OCI-LY1 (cell line): Measurements from ENCODE around the gene EBF4.

Experiments
- H2AFZ ChIP-seq: fragments of 200-600 bp; sonication (generic), shearing (Covaris generic); 2 replicates; pipeline ENCODE4 v1.6.0; 2014; ENCODE audit warnings: antibody characterized with exemption, mild to moderate bottlenecking, low read length
- H3F3A ChIP-seq: fragments of 200-600 bp; sonication (generic), shearing (Covaris generic); 2 replicates; pipeline ENCODE4 v1.6.0; 2014; ENCODE audit warnings: mild to moderate bottlenecking, antibody characterized with exemption, low read length, moderate library complexity; ENCODE audit not compliant: insufficient read depth
- H3K27ac ChIP-seq: fragments of 200-600 bp; sonication (generic); 2 replicates; pipeline ENCODE4 v1.5.1; 2014; ENCODE audit warnings: low read length, mixed run types, mild to moderate bottlenecking, low read depth; ENCODE audit not compliant: poor library complexity, severe bottlenecking
- H3K27me3 ChIP-seq: fragments of 200-600 bp; sonication (generic); 2 replicates; pipeline ENCODE4 v1.6.0; 2014; ENCODE audit warnings: antibody characterized with exemption, mild to moderate bottlenecking, low read length, moderate library complexity; ENCODE audit not compliant: insufficient read depth
- H3K36me3 ChIP-seq: fragments of 200-600 bp; sonication (generic); 2 replicates; pipeline ENCODE4 v1.6.1; 2014; ENCODE audit warnings: mild to moderate bottlenecking, antibody characterized with exemption, low read length, moderate library complexity, mixed read lengths; ENCODE audit not compliant: insufficient read depth
- H3K4me1 ChIP-seq: fragments of 200-600 bp; sonication (generic); 2 replicates; pipeline ENCODE4 v1.5.1; 2014; ENCODE audit warnings: mild to moderate bottlenecking, low read length, moderate library complexity; ENCODE audit not compliant: insufficient read depth, severe bottlenecking
- H3K4me2 ChIP-seq: fragments of 200-600 bp; sonication (generic), shearing (Covaris generic); 2 replicates; pipeline ENCODE4 v1.6.1; 2014; ENCODE audit warnings: low read length
- H3K4me3 ChIP-seq: fragments of 200-600 bp; sonication (generic); 2 replicates; pipeline ENCODE4 v1.5.1; 2014; ENCODE audit warnings: low read length, low read depth, mild to moderate bottlenecking, mixed read lengths; ENCODE audit not compliant: poor library complexity, severe bottlenecking
- H3K79me2 ChIP-seq: fragments of 200-600 bp; shearing (Covaris generic); 2 replicates; pipeline ENCODE4 v1.6.1; 2016; ENCODE audit warnings: mixed run types, low read length, mixed read lengths; ENCODE audit not compliant: insufficient read depth
- H3K9ac ChIP-seq: fragments of 200-600 bp; sonication (generic), shearing (Covaris generic); 2 replicates; pipeline ENCODE4 v1.6.1; 2014; ENCODE audit warnings: mild to moderate bottlenecking, low read length, mixed read lengths
- H3K9me2 ChIP-seq: fragments of 200-600 bp; sonication (generic), shearing (Covaris generic); 2 replicates; pipeline ENCODE4 v1.6.1; 2014; ENCODE audit warnings: low read depth, mild to moderate bottlenecking, low read length, mixed read lengths
- H3K9me3 ChIP-seq: fragments of 200-600 bp; shearing (Covaris generic); 2 replicates; pipeline ENCODE4 v1.6.1; 2014; ENCODE audit warnings: low read length, mixed read lengths
- H4K20me1 ChIP-seq: fragments of 200-600 bp; sonication (generic), shearing (Covaris generic); 2 replicates; pipeline ENCODE4 v1.6.0; 2016; ENCODE audit warnings: mild to moderate bottlenecking, low read length; ENCODE audit not compliant: insufficient read depth
- EZH2 ChIP-seq: fragments of 200-600 bp; sonication (generic), shearing (Covaris generic); IDR thresholded peaks from 2 replicates; pipeline ENCODE4 v1.8.0; 2017; ENCODE audit warnings: borderline replicate concordance, mixed run types, mild to moderate bottlenecking, antibody characterized with exemption, low read length, moderate library complexity, mixed read lengths
- TF ChIP-seq, protein P1 (sequence below): fragments of 200-600 bp; sonication (generic), shearing (Covaris generic); IDR thresholded peaks from 2 replicates; pipeline ENCODE4 v1.5.1; 2017; ENCODE audit warnings: mild to moderate bottlenecking, antibody characterized with exemption, low read length, moderate library complexity, mixed read lengths

EBF4 gene

DNA sequence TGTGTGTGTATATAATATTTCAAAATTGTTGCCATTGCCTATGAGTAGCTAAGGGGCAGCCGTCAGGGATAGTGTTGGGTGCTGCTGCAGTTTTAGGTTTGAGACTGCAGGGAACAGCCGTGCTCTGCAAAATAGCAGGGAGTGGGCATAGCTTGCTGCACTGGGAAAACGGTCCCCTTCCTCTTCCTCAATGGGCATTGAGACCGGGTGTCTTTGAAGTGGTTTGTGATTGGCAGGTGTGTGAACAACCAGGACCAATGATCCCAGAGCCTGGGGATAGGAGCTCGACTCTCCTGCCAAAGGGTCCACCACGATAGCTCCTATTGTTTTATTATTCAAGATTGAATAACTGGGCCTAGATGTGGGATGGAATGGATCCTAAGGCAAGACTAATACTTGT lies 5.1 kb upstream of the EBF4 start:
- no peaks in the 10 kb centered on the region for H3K9me2 ChIP-seq
- H3K4me1 ChIP-seq: peaks cover 16% of the 10 kb centered on the region
- H4K20me1 ChIP-seq: no peaks in the 10 kb centered on the region
- no peak overlapping the region for H3K27ac ChIP-seq
- H3K9me3 ChIP-seq: no peaks in the 10 kb centered on the region
- H3K36me3 ChIP-seq: no peaks in the 10 kb centered on the region
- H3F3A ChIP-seq: no peaks in the 10 kb centered on the region
- TF ChIP-seq, protein P1, sequence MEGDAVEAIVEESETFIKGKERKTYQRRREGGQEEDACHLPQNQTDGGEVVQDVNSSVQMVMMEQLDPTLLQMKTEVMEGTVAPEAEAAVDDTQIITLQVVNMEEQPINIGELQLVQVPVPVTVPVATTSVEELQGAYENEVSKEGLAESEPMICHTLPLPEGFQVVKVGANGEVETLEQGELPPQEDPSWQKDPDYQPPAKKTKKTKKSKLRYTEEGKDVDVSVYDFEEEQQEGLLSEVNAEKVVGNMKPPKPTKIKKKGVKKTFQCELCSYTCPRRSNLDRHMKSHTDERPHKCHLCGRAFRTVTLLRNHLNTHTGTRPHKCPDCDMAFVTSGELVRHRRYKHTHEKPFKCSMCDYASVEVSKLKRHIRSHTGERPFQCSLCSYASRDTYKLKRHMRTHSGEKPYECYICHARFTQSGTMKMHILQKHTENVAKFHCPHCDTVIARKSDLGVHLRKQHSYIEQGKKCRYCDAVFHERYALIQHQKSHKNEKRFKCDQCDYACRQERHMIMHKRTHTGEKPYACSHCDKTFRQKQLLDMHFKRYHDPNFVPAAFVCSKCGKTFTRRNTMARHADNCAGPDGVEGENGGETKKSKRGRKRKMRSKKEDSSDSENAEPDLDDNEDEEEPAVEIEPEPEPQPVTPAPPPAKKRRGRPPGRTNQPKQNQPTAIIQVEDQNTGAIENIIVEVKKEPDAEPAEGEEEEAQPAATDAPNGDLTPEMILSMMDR: no peak
- no peak for TF ChIP-seq EZH2
- no peaks in the 10 kb centered on the region for H3K79me2 ChIP-seq
- H3K27me3 ChIP-seq: 0 out of 2 replicates have a peak, but pooled peaks cover 5% of the 10 kb centered on the region
- peak overlapping the region; percentile 38; the same call in 1 of the 2 replicates for H2AFZ ChIP-seq
- H3K4me2 ChIP-seq: peak overlapping the region; percentile 35
- no peak overlapping the region; the same call in 1 of the 2 replicates for H3K9ac ChIP-seq
- peak overlapping the region; percentile 0 for H3K4me3 ChIP-seq

DNA sequence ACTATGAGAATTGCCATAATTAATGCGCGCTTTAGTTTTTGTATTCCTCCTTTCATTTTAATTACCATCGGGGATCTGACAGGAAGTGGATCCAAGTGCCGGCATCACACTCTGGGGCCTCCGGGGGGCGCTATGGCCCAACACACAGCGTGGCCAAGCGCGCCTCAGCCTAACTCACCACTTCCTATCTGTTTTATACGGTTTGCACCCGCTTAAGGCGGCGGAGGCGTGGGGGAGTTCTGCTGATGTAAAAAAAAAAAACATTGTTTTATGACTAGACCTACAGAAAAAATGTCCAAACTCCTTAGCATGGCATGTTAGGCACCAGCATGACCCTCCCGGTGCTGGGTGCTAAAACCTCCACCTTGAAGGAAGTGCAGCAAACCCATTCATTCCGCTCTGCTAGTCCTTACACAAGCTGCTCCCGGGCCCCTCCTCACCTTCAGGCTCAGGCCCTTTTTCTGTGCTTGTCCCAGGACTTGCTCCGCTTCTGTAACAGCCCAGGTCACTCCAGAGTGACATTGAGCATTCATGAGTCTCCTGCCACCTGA lies 4.5 kb upstream of the EBF4 start:
- H2AFZ ChIP-seq: peak overlapping the region; percentile 38; the same call in 1 of the 2 replicates

DNA sequence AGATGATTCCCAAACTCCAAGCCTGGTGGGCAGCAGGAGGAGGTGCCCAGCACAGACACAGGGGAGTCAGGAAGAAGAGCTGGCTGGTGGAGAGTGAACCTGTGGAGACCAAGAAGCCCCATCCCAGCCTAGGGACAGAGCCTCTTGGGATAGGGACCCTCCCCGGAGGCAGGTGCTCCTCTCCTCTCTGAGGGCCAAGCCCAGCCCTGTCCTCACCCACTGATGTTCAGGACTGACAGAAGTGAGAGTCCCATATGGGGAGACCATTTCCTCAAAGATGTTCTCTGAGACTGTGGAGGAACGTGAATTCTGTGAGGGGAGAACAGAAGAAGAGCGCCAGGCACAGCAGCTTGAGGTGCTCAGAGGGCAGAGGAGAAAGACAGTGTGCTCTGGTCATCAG lies 2.4 kb upstream of the EBF4 start:
- H3K27me3 ChIP-seq: 0 out of 2 replicates have a peak, but pooled peaks cover 5% of the 10 kb centered on the region
- H3K9ac ChIP-seq: no peak overlapping the region
- H3K4me2 ChIP-seq: no peak overlapping the region
- TF ChIP-seq, protein P1: no peak
- no peak for TF ChIP-seq EZH2
- H3K79me2 ChIP-seq: no peaks in the 10 kb centered on the region
- peaks cover 16% of the 10 kb centered on the region for H3K4me1 ChIP-seq
- H3K9me2 ChIP-seq: no peaks in the 10 kb centered on the region
- no peak overlapping the region for H2AFZ ChIP-seq
- no peaks in the 10 kb centered on the region for H4K20me1 ChIP-seq
- no peak overlapping the region for H3K4me3 ChIP-seq
- H3F3A ChIP-seq: no peaks in the 10 kb centered on the region
- no peaks in the 10 kb centered on the region for H3K36me3 ChIP-seq
- no peaks in the 10 kb centered on the region for H3K9me3 ChIP-seq
- no peak overlapping the region for H3K27ac ChIP-seq

More for the DNA sequence above, 4.5 kb upstream of the EBF4 start:
- Histone ChIP-seq H3K27ac (no peak overlapping the region), H3K79me2 (no peaks in the 10 kb centered on the region), H3K4me1 (peaks cover 16% of the 10 kb centered on the region), H3K27me3 (0 out of 2 replicates have a peak, but pooled peaks cover 5% of the 10 kb centered on the region), H3K9me3 (no peaks in the 10 kb centered on the region), H3K9me2 (no peaks in the 10 kb centered on the region), H3K36me3 (no peaks in the 10 kb centered on the region), H3K4me3 (peak overlapping the region; percentile 0), H4K20me1 (no peaks in the 10 kb centered on the region), H3K9ac (no peak overlapping the region; the same call in 1 of the 2 replicates), H3F3A (no peaks in the 10 kb centered on the region), H3K4me2 (peak overlapping the region; percentile 35)
- TF ChIP-seq, protein P1: peak; percentile 93
- TF ChIP-seq EZH2: no peak
